HG03139 (cell line): ENCODE data around the gene UQCR11.
"Not testable (repeated sequence)": the region's sequence is repeated elsewhere in the genome, so short reads cannot be mapped to it uniquely, and the experiment has no call there.

Source experiments
- ATAC-seq: cut with Tn5 transposase; IDR thresholded peaks from one replicate; pipeline ENCODE4 v1.9.1; 2021; ENCODE audit not compliant: unreplicated experiment

The UQCR11 gene

GRCh38 chr19:1605236-1606137, at the start of gene UQCR11:
Gene UQCR11 (minus strand): TSS chr19:1605462. CDS start chr19:1605409, 53 bp downstream.
- peak; percentile 63 for ATAC-seq

- ATAC-seq = no peak
Measured at GRCh38 chr19:1654178-1654792, 49.0 kb upstream of the UQCR11 start.

GRCh38 chr19:1653300-1653628, 48.0 kb upstream of the UQCR11 start:
- ATAC-seq = no peak

GRCh38 chr19:1652471-1653299, 47.4 kb upstream of the UQCR11 start, which contains the start of gene TCF3:
Gene TCF3 (minus strand): TSS chr19:1652615. CDS start chr19:1650248, 2,367 bp downstream.
- ATAC-seq = peak; percentile 55

- no peak for ATAC-seq
Measured at GRCh38 chr19:1651568-1652291, 46.5 kb upstream of the UQCR11 start.

- ATAC-seq = no peak
Measured at GRCh38 chr19:1650650-1651567, 45.6 kb upstream of the UQCR11 start.

- ATAC-seq = no peak
Measured at GRCh38 chr19:1649706-1650649, 44.7 kb upstream of the UQCR11 start.

- no peak for ATAC-seq
Measured at GRCh38 chr19:1648920-1649541, 43.8 kb upstream of the UQCR11 start.

- ATAC-seq = no peak
Measured at GRCh38 chr19:1648459-1648849, 43.2 kb upstream of the UQCR11 start.

GRCh38 chr19:1647501-1648458, 42.5 kb upstream of the UQCR11 start:
- ATAC-seq = no peak

- ATAC-seq = no peak
Measured at GRCh38 chr19:1646659-1647453, 41.6 kb upstream of the UQCR11 start.

GRCh38 chr19:1646149-1646548, 40.9 kb upstream of the UQCR11 start:
- ATAC-seq = no peak

- ATAC-seq = no peak
Measured at GRCh38 chr19:1645299-1645698, 40.0 kb upstream of the UQCR11 start.

GRCh38 chr19:1644070-1644469, 38.8 kb upstream of the UQCR11 start:
- no peak for ATAC-seq

GRCh38 chr19:1640893-1641448, 35.7 kb upstream of the UQCR11 start:
- not testable (repeated sequence) for ATAC-seq
